Type B pancreatic cell (in vitro differentiated cells): Measurements from ENCODE around the gene H3-3A. TPM values are rescaled to one million over a fixed set of nuclear protein-coding genes. Genes with fewer than 3 reads are reported as not detected.

ENCODE experiments used
- DNase-seq: peaks from one replicate; pipeline ENCODE4 v3.0.0; 2021; ENCODE audit warnings: mixed read lengths; ENCODE audit not compliant: unreplicated experiment; ENCODE audit errors: extremely low spot score
- H3K27ac Mint-ChIP-seq: 2 replicates; pipeline ENCODE4 v1.8.0; 2021; ENCODE audit warnings: mild to moderate bottlenecking, mixed read lengths
- H3K27me3 Mint-ChIP-seq: 2 replicates; pipeline ENCODE4 v1.8.0; 2021; ENCODE audit warnings: mixed read lengths
- H3K36me3 Mint-ChIP-seq: 2 replicates; pipeline ENCODE4 v1.8.0; 2021; ENCODE audit warnings: mixed read lengths
- H3K4me1 Mint-ChIP-seq: one replicate; pipeline ENCODE4 v1.8.0; 2021; ENCODE audit warnings: mixed read lengths; ENCODE audit not compliant: unreplicated experiment
- H3K4me3 Mint-ChIP-seq: 2 replicates; pipeline ENCODE4 v1.8.0; 2021; ENCODE audit warnings: mild to moderate bottlenecking, mixed read lengths
- H3K9me3 Mint-ChIP-seq: 2 replicates; pipeline ENCODE4 v1.8.0; 2021; ENCODE audit warnings: mixed read lengths
- total RNA-seq: library from RNA; stranded (reverse); gene quantifications from 2 replicates; pipeline ENCODE4 v1.2.1, GENCODE V29; 2021; ENCODE audit warnings: low replicate concordance
- TF ChIP-seq, protein P1 (sequence below): fragments of 200-600 bp; sonication (generic); conservative IDR thresholded peaks from 2 replicates; pipeline ENCODE4 v1.5.0; 2021; ENCODE audit warnings: antibody characterized with exemption, mild to moderate bottlenecking

Gene H3-3A
- total RNA-seq, 1 donor from 2014 or later, result 873 TPM

DNA sequence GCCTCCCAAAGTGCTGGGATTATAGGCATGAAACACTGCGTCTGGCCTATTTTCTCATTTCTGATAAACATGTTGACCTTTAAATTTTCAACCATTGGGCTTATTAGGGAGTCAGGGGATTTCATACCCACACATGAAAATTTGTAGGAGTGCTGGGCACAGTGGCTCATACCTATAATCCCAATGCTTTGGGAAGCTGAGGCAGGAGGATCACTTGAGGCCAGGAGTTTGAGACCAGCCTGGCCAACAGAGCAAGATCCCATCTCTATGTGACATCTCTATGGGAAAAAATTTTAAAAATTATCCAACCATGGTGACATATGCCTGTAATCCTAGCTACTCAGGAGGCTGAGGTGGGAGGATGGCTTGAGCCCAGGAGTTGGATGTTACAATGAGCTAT lies 10.5 kb upstream of the H3-3A start:
- Mint-ChIP-seq H3K27ac (no peak overlapping the region), H3K27me3 (no peaks in the 10 kb centered on the region), H3K9me3 (no peaks in the 10 kb centered on the region), H3K4me3 (no peak overlapping the region), H3K36me3 (no peaks in the 10 kb centered on the region), H3K4me1 (no peaks in the 10 kb centered on the region)
- TF ChIP-seq, protein P1, sequence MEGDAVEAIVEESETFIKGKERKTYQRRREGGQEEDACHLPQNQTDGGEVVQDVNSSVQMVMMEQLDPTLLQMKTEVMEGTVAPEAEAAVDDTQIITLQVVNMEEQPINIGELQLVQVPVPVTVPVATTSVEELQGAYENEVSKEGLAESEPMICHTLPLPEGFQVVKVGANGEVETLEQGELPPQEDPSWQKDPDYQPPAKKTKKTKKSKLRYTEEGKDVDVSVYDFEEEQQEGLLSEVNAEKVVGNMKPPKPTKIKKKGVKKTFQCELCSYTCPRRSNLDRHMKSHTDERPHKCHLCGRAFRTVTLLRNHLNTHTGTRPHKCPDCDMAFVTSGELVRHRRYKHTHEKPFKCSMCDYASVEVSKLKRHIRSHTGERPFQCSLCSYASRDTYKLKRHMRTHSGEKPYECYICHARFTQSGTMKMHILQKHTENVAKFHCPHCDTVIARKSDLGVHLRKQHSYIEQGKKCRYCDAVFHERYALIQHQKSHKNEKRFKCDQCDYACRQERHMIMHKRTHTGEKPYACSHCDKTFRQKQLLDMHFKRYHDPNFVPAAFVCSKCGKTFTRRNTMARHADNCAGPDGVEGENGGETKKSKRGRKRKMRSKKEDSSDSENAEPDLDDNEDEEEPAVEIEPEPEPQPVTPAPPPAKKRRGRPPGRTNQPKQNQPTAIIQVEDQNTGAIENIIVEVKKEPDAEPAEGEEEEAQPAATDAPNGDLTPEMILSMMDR, result no peak
- DNase-seq, result no peak

DNA sequence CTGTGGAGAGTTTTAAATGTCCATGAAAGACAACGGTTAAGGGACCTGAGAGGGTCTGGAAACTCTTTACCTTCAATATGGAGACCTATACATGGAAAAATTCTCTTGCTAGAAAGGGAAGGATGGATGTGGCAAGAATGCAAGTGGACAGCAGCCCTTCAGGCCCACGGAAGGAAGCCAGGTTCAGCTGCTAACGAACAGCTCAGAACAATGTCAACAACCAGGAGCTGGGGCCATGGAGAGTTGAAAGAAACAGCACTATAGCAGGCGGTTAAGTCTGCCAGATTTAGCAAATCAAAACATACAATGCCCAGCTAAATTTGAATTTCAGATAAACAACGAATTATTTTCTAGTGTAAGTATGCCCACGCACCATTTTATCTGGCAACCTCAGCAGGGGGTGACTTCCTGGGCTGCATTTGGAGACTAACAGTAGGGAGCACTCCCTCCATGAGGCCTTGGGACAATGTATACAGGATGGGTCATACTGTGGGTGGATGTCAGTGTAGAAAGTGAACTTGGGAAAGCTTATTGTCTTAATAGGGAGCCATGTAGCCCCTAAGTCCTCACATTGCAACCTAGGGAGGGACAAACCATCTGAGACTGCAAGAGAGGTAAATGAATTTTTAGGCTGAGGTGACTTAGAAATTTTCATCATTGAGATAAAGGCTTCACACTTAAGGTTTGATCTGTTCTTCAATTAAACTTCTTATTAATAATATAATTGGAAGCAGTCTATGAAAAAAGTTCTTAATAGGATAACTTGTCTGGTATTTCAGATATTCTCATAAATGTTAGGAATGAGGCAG lies 7.8 kb upstream of the H3-3A start:
- Mint-ChIP-seq H3K9me3 (no peaks in the 10 kb centered on the region), H3K36me3 (peaks cover 12% of the 10 kb centered on the region), H3K27ac (no peak overlapping the region), H3K27me3 (no peaks in the 10 kb centered on the region), H3K4me3 (no peak overlapping the region), H3K4me1 (peaks cover 3% of the 10 kb centered on the region)
- DNase-seq, result no peak
- TF ChIP-seq, protein P1, result no peak

DNA sequence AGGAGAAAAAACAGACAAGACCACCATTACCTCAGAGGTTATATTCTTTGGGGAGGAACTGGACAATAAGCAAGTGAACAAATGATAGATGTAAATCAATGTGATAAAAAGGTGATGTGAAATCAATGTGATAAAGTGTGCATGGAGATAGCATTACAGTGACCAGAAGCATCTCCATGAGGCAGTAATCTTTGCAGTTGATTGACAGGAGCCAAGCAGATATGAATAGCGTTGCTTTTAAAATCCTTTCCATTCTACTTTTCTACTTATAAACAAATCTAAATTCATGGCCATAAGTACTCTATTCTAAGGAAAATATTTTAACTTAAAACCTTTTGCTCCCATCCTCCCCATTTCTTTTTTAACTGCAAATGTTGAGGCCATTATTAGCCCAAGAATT lies 2.8 kb upstream of the H3-3A start:
- Mint-ChIP-seq H3K36me3 (peaks cover 15% of the 10 kb centered on the region), H3K27me3 (no peaks in the 10 kb centered on the region), H3K9me3 (no peaks in the 10 kb centered on the region), H3K27ac (no peak overlapping the region), H3K4me3 (no peak overlapping the region), H3K4me1 (peaks cover 15% of the 10 kb centered on the region)
- no peak for DNase-seq
- TF ChIP-seq, protein P1, result no peak

DNA sequence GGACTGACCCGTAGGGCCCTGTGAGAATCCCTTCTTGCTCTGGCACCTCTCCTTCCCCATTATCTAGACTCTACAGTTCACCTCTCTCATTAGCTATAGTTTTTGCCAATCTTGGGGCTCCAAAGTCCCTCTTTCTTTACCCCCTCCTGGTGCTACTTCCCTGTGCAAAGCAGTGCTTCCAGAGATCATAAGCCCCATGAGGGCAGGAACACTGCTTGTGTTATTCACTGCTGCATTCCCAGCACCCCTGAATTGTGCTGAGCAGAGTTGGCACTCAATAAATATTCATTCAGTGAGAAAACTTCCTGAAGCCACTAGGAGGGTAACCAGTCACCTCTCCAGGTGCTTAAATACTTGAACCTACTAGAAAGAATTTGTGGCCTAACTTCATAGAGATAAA lies 2.1 kb upstream of the H3-3A start:
- TF ChIP-seq, protein P1, result no peak
- peaks cover 19% of the 10 kb centered on the region for H3K4me1 Mint-ChIP-seq
- no peaks in the 10 kb centered on the region for H3K27me3 Mint-ChIP-seq
- peak overlapping the region; percentile 96 for H3K27ac Mint-ChIP-seq
- peaks cover 19% of the 10 kb centered on the region for H3K36me3 Mint-ChIP-seq
- no peaks in the 10 kb centered on the region for H3K9me3 Mint-ChIP-seq
- no peak for DNase-seq
- peak overlapping the region; percentile 95 for H3K4me3 Mint-ChIP-seq

DNA sequence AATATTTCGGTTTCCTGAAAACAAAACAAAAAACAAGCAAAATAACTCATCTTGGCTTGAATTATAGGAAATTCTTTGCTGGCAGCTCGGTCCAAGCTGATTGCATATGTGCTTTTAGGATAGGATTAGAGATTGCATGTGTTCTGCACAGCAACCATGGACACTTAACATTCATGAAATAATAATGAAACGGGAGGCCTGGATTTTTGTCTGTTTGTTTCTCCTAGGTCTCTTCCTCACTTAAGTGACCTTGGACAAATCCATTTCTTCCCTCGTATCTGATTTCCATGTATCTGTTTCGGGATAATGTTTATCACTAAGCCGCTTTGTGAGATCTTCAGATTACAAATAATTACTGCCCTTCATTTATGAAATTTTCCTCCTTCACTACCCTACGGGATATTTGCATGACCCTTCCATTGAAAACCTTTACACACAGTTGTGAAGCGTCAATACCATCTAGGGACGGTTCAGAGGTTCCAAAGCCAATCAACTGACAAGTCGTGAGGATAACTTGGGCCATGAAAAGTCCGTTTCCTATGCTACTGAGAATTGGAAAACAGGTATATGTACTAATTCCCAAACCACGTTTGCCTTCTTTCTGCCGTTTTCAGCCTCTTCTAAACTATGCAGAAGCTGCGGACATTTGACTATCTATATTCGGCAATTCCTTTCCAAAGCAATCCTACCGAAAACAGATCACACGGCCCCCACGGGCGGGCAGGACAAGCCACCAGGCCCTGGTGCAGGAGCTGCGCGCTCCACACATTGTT lies 1.3 kb upstream of the H3-3A start:
- peaks cover 27% of the 10 kb centered on the region for H3K4me1 Mint-ChIP-seq

More for the DNA sequence above, 1.3 kb upstream of the H3-3A start:
- H3K4me3 Mint-ChIP-seq, result peak overlapping the region; percentile 95
- DNase-seq, result no peak
- TF ChIP-seq, protein P1, result no peak
- no peaks in the 10 kb centered on the region for H3K27me3 Mint-ChIP-seq
- H3K36me3 Mint-ChIP-seq, result peaks cover 27% of the 10 kb centered on the region
- H3K9me3 Mint-ChIP-seq, result no peaks in the 10 kb centered on the region
- H3K27ac Mint-ChIP-seq, result peak overlapping the region; percentile 96
